Activated T-cell treated with anti-CD3 and anti-CD28 coated beads, Interleukin-2, amount 50 U/mL, for 4 hours (primary cell): ENCODE results near the gene QSOX1. TPM values are rescaled to one million over a fixed set of nuclear protein-coding genes. Genes with fewer than 3 reads are reported as not detected.

ENCODE experiments used
- ATAC-seq, 2 donors: fragments of 200-7000 bp; cut with Tn5 transposase; one replicate each; pipeline ENCODE4 v1.10.0; 2021
- DNase-seq: peaks from one replicate; pipeline ENCODE4 v3.0.0-alpha.2; 2020
- H3K27me3 Mint-ChIP-seq: one replicate; pipeline ENCODE4 v1.8.0; 2021; ENCODE audit warnings: low read depth, mixed read lengths
- H3K36me3 Mint-ChIP-seq: one replicate; pipeline ENCODE4 v1.8.0; 2022; ENCODE audit warnings: mixed read lengths; ENCODE audit not compliant: insufficient read depth
- H3K4me1 Mint-ChIP-seq: one replicate; pipeline ENCODE4 v1.8.0; 2021; ENCODE audit warnings: low read depth, mixed read lengths
- H3K4me3 Mint-ChIP-seq: one replicate; pipeline ENCODE4 v1.8.0; 2021; ENCODE audit warnings: mild to moderate bottlenecking, moderate library complexity, mixed read lengths
- H3K9me3 Mint-ChIP-seq: one replicate; pipeline ENCODE4 v1.8.0; 2021; ENCODE audit warnings: mixed read lengths
- total RNA-seq, 3 donors: library from RNA; stranded (reverse); gene quantifications; one replicate each; pipeline ENCODE4 v1.2.1, GENCODE V29; 2021

QSOX1 gene
- total RNA-seq, 3 donors from 2014 or later, result 34.3 to 38.5 (median 38.1) TPM

GRCh38 chr1:180170546-180171151, 16.0 kb downstream of the QSOX1 start:
- Mint-ChIP-seq H3K27me3 (no peaks in the 10 kb centered on the region), H3K36me3 (peaks cover 7% of the 10 kb centered on the region), H3K9me3 (no peaks in the 10 kb centered on the region), H3K4me1 (no peaks in the 10 kb centered on the region), H3K4me3 (no peak overlapping the region)
- ATAC-seq (no peak), DNase-seq (no peak)

- H3K9me3 Mint-ChIP-seq, result no peaks in the 10 kb centered on the region
- DNase-seq, result no peak
- ATAC-seq, result no peak
- H3K4me3 Mint-ChIP-seq, result no peak overlapping the region
- no peaks in the 10 kb centered on the region for H3K27me3 Mint-ChIP-seq
- no peaks in the 10 kb centered on the region for H3K4me1 Mint-ChIP-seq
- H3K36me3 Mint-ChIP-seq, result peaks cover 7% of the 10 kb centered on the region
Measured at GRCh38 chr1:180171691-180172090, 17.0 kb downstream of the QSOX1 start.

GRCh38 chr1:180173451-180173850, 18.8 kb downstream of the QSOX1 start:
- no peaks in the 10 kb centered on the region for H3K4me1 Mint-ChIP-seq
- DNase-seq (no peak), ATAC-seq (no peak)
- no peaks in the 10 kb centered on the region for H3K9me3 Mint-ChIP-seq
- no peak overlapping the region for H3K4me3 Mint-ChIP-seq
- peaks cover 7% of the 10 kb centered on the region for H3K36me3 Mint-ChIP-seq
- no peaks in the 10 kb centered on the region for H3K27me3 Mint-ChIP-seq

- H3K9me3 Mint-ChIP-seq, result no peaks in the 10 kb centered on the region
- ATAC-seq (no peak), DNase-seq (no peak)
- H3K36me3 Mint-ChIP-seq, result peaks cover 4% of the 10 kb centered on the region
- no peaks in the 10 kb centered on the region for H3K4me1 Mint-ChIP-seq
- no peaks in the 10 kb centered on the region for H3K27me3 Mint-ChIP-seq
- H3K4me3 Mint-ChIP-seq, result no peak overlapping the region
Measured at GRCh38 chr1:180173952-180174351, 19.3 kb downstream of the QSOX1 start.

GRCh38 chr1:180175291-180175690, 20.6 kb downstream of the QSOX1 start:
- DNase-seq, result no peak
- Mint-ChIP-seq H3K27me3 (no peaks in the 10 kb centered on the region), H3K36me3 (peaks cover 2% of the 10 kb centered on the region), H3K4me1 (no peaks in the 10 kb centered on the region), H3K9me3 (no peaks in the 10 kb centered on the region), H3K4me3 (no peak overlapping the region)
- no peak for ATAC-seq

- Mint-ChIP-seq H3K36me3 (peaks cover 2% of the 10 kb centered on the region), H3K27me3 (no peaks in the 10 kb centered on the region), H3K4me3 (no peak overlapping the region), H3K9me3 (no peaks in the 10 kb centered on the region), H3K4me1 (no peaks in the 10 kb centered on the region)
- no peak for DNase-seq
- ATAC-seq, result no peak
Measured at GRCh38 chr1:180175806-180176205, 21.1 kb downstream of the QSOX1 start.

GRCh38 chr1:180176965-180177364, 22.3 kb downstream of the QSOX1 start:
- Mint-ChIP-seq H3K27me3 (no peaks in the 10 kb centered on the region), H3K4me1 (no peaks in the 10 kb centered on the region), H3K36me3 (no peaks in the 10 kb centered on the region), H3K9me3 (no peaks in the 10 kb centered on the region), H3K4me3 (no peak overlapping the region)
- no peak for DNase-seq
- no peak for ATAC-seq

- no peak for DNase-seq
- no peak for ATAC-seq
- Mint-ChIP-seq H3K4me1 (no peaks in the 10 kb centered on the region), H3K36me3 (peaks cover 2% of the 10 kb centered on the region), H3K9me3 (no peaks in the 10 kb centered on the region), H3K4me3 (no peak overlapping the region), H3K27me3 (no peaks in the 10 kb centered on the region)
Measured at GRCh38 chr1:180177931-180178330, 23.3 kb downstream of the QSOX1 start.

- peaks cover 5% of the 10 kb centered on the region for H3K36me3 Mint-ChIP-seq
- no peak overlapping the region for H3K4me3 Mint-ChIP-seq
- DNase-seq, result peak; percentile 68
- no peaks in the 10 kb centered on the region for H3K4me1 Mint-ChIP-seq
- H3K9me3 Mint-ChIP-seq, result no peaks in the 10 kb centered on the region
- peak in 1 of 2 donors; percentile 37 for ATAC-seq
- H3K27me3 Mint-ChIP-seq, result no peaks in the 10 kb centered on the region
Measured at GRCh38 chr1:180178511-180179161, 24.0 kb downstream of the QSOX1 start.

- no peaks in the 10 kb centered on the region for H3K4me1 Mint-ChIP-seq
- ATAC-seq (no peak), DNase-seq (no peak)
- no peaks in the 10 kb centered on the region for H3K9me3 Mint-ChIP-seq
- no peaks in the 10 kb centered on the region for H3K27me3 Mint-ChIP-seq
- no peak overlapping the region for H3K4me3 Mint-ChIP-seq
- H3K36me3 Mint-ChIP-seq, result peaks cover 10% of the 10 kb centered on the region
Measured at GRCh38 chr1:180179162-180179957, 24.7 kb downstream of the QSOX1 start.

- H3K36me3 Mint-ChIP-seq, result peaks cover 17% of the 10 kb centered on the region
- ATAC-seq (no peak), DNase-seq (no peak)
- no peak overlapping the region for H3K4me3 Mint-ChIP-seq
- H3K4me1 Mint-ChIP-seq, result no peaks in the 10 kb centered on the region
- no peaks in the 10 kb centered on the region for H3K9me3 Mint-ChIP-seq
- H3K27me3 Mint-ChIP-seq, result no peaks in the 10 kb centered on the region
Measured at GRCh38 chr1:180181048-180181447, 26.4 kb downstream of the QSOX1 start.

- Mint-ChIP-seq H3K36me3 (peaks cover 26% of the 10 kb centered on the region), H3K4me1 (no peaks in the 10 kb centered on the region), H3K9me3 (no peaks in the 10 kb centered on the region), H3K27me3 (no peaks in the 10 kb centered on the region), H3K4me3 (no peak overlapping the region)
- ATAC-seq (no peak), DNase-seq (no peak)
Measured at GRCh38 chr1:180181996-180182642, 27.4 kb downstream of the QSOX1 start.

- Mint-ChIP-seq H3K4me1 (no peaks in the 10 kb centered on the region), H3K27me3 (no peaks in the 10 kb centered on the region), H3K36me3 (peaks cover 28% of the 10 kb centered on the region), H3K4me3 (no peak overlapping the region), H3K9me3 (no peaks in the 10 kb centered on the region)
- no peak for DNase-seq
- ATAC-seq, result no peak
Measured at GRCh38 chr1:180182643-180183311, 28.1 kb downstream of the QSOX1 start.

GRCh38 chr1:180183426-180183825, 28.8 kb downstream of the QSOX1 start:
- no peaks in the 10 kb centered on the region for H3K9me3 Mint-ChIP-seq
- no peak overlapping the region for H3K4me3 Mint-ChIP-seq
- no peak for DNase-seq
- no peaks in the 10 kb centered on the region for H3K4me1 Mint-ChIP-seq
- H3K27me3 Mint-ChIP-seq, result no peaks in the 10 kb centered on the region
- H3K36me3 Mint-ChIP-seq, result peaks cover 28% of the 10 kb centered on the region
- no peak for ATAC-seq
